OCI-LY3 (cell line): Measurements from ENCODE around the gene TSPEAR.

ENCODE experiments used
- H2AFZ ChIP-seq: fragments of 200-600, 300-600 bp; shearing (Covaris generic); 2 replicates; pipeline ENCODE4 v1.6.0; 2014; ENCODE audit warnings: antibody characterized with exemption, low read depth, low read length
- H3K27ac ChIP-seq: fragments of 200-600, 300-600 bp; sonication (generic); 2 replicates; pipeline ENCODE4 v1.5.1; 2014; ENCODE audit warnings: mild to moderate bottlenecking, low read length, moderate library complexity, mixed read lengths
- H3K27me3 ChIP-seq: fragments of 200-600, 300-600 bp; sonication (generic); 2 replicates; pipeline ENCODE4 v1.6.1; 2014; ENCODE audit warnings: low read depth, low read length, mixed read lengths
- H3K36me3 ChIP-seq: fragments of 200-600, 300-600 bp; sonication (generic); replicated peaks from 2 replicates; pipeline ENCODE3; 2014; ENCODE audit warnings: low read depth, low read length, mixed read lengths
- H3K4me1 ChIP-seq: fragments of 300-600, 200-600 bp; sonication (generic); 2 replicates; pipeline ENCODE4 v1.6.1; 2014; ENCODE audit warnings: low read length, mixed read lengths
- H3K4me2 ChIP-seq: fragments of 200-600, 300-600 bp; sonication (generic); 2 replicates; pipeline ENCODE4 v1.6.1; 2014; ENCODE audit warnings: low read length, mixed read lengths
- H3K4me3 ChIP-seq: fragments of 300-600, 200-600 bp; sonication (generic); 2 replicates; pipeline ENCODE4 v1.5.1; 2014; ENCODE audit warnings: antibody characterized with exemption, mild to moderate bottlenecking, low read length, moderate library complexity
- H3K79me2 ChIP-seq: fragments of 300-600, 200-600 bp; shearing (Covaris generic); 2 replicates; pipeline ENCODE4 v1.6.1; 2014; ENCODE audit warnings: mild to moderate bottlenecking, low read length, mixed read lengths
- H3K9ac ChIP-seq: fragments of 300-600, 200-600 bp; shearing (Covaris generic); 2 replicates; pipeline ENCODE4 v1.6.0; 2014; ENCODE audit warnings: mild to moderate bottlenecking, low read length, moderate library complexity
- H3K9me3 ChIP-seq: fragments of 200-600, 300-600 bp; shearing (Covaris generic); 2 replicates; pipeline ENCODE4 v1.6.1; 2014; ENCODE audit warnings: low read length, mixed read lengths; ENCODE audit not compliant: insufficient read depth
- H4K20me1 ChIP-seq: fragments of 200-600, 300-600 bp; sonication (generic); 2 replicates; pipeline ENCODE4 v1.6.1; 2016; ENCODE audit warnings: low read length, mixed read lengths; ENCODE audit not compliant: insufficient read depth
- CTCF ChIP-seq: fragments of 200-600, 300-600 bp; sonication (generic); IDR thresholded peaks from 2 replicates; pipeline ENCODE4 v1.5.1; 2014; ENCODE audit warnings: antibody characterized with exemption, low read length, low read depth
- EZH2phosphoT487 ChIP-seq: fragments of 200-600 bp; shearing (Covaris generic); IDR thresholded peaks from 2 replicates; pipeline ENCODE4 v1.6.1; 2018; ENCODE audit warnings: antibody characterized with exemption, mixed run types, low read depth

TSPEAR gene

DNA sequence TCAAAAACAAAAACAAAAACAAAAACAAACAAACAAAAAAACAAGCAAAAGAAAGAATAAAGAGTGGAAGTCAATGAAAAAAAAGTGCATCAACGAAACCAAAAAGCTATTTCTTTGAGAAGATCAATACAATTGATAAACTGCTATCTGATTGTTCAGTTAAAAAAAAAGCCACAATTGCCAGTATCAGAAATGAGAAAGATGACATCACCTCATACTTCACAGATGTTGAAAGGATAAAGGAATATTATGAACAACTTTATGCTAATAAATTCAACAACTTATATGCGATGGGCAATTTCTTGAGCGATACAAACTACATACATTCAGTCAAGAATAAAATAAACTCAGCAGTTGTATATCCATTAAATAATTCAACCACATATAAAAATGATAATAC, 258.3 kb downstream of the TSPEAR start:
- H3K27ac ChIP-seq: no peak overlapping the region

DNA sequence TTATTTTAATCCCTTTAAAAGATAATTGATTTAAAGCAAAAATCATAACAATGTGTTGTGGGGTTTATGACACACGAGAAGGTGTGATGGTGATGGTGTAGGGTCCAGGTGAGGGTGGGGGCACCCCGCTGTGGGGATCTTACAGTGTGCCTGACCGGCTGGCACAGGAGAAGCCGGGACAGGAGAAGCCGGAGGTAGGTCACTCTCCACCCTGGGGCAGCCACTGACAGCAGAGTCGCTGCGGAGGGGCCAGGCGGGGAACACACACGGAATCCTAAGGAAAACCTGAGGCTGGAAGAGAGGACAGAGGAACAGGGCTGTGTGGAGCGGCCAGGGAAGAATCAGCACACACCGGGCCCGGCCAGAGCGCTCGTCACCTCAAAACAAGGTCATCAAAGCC, 260.4 kb downstream of the TSPEAR start:
- H3K9ac ChIP-seq: no peak overlapping the region
- no peaks in the 10 kb centered on the region for H3K36me3 ChIP-seq
- no peak overlapping the region for H2AFZ ChIP-seq
- H3K4me3 ChIP-seq: no peak overlapping the region
- TF ChIP-seq EZH2phosphoT487: no peak
- TF ChIP-seq CTCF: no peak
- H3K27me3 ChIP-seq: no peaks in the 10 kb centered on the region; the same call in 1 of the 2 replicates
- H3K79me2 ChIP-seq: no peaks in the 10 kb centered on the region
- H3K27ac ChIP-seq: no peak overlapping the region
- peaks cover 3% of the 10 kb centered on the region; the same call in 1 of the 2 replicates for H3K9me3 ChIP-seq
- H4K20me1 ChIP-seq: no peaks in the 10 kb centered on the region
- no peaks in the 10 kb centered on the region for H3K4me1 ChIP-seq
- H3K4me2 ChIP-seq: no peak overlapping the region

More for the DNA sequence above, 258.3 kb downstream of the TSPEAR start:
- H3K9ac ChIP-seq: no peak overlapping the region
- no peaks in the 10 kb centered on the region for H3K4me1 ChIP-seq
- H4K20me1 ChIP-seq: no peaks in the 10 kb centered on the region
- H3K4me3 ChIP-seq: no peak overlapping the region
- TF ChIP-seq EZH2phosphoT487: no peak
- TF ChIP-seq CTCF: no peak
- no peaks in the 10 kb centered on the region; the same call in 1 of the 2 replicates for H3K27me3 ChIP-seq
- no peaks in the 10 kb centered on the region for H3K79me2 ChIP-seq
- H3K36me3 ChIP-seq: no peaks in the 10 kb centered on the region
- no peak overlapping the region for H2AFZ ChIP-seq
- H3K9me3 ChIP-seq: peaks cover 3% of the 10 kb centered on the region; the same call in 1 of the 2 replicates
- no peak overlapping the region for H3K4me2 ChIP-seq

GRCh38 chr21:44450402-44450801, 261.0 kb downstream of the TSPEAR start:
- Histone ChIP-seq H3K4me3 (no peak overlapping the region), H3K9me3 (peaks cover 3% of the 10 kb centered on the region; the same call in 1 of the 2 replicates), H3K79me2 (no peaks in the 10 kb centered on the region), H3K4me1 (no peaks in the 10 kb centered on the region), H3K27ac (no peak overlapping the region), H4K20me1 (no peaks in the 10 kb centered on the region), H3K36me3 (no peaks in the 10 kb centered on the region), H3K4me2 (no peak overlapping the region), H3K9ac (no peak overlapping the region), H2AFZ (no peak overlapping the region), H3K27me3 (no peaks in the 10 kb centered on the region; the same call in 1 of the 2 replicates)
- TF ChIP-seq CTCF: no peak
- no peak for TF ChIP-seq EZH2phosphoT487

- Histone ChIP-seq H3K79me2 (no peaks in the 10 kb centered on the region), H3K4me1 (peaks cover 2% of the 10 kb centered on the region; the same call in 1 of the 2 replicates), H3K4me3 (no peak overlapping the region), H3K9ac (no peak overlapping the region), H3K4me2 (no peak overlapping the region), H4K20me1 (no peaks in the 10 kb centered on the region), H3K36me3 (no peaks in the 10 kb centered on the region), H2AFZ (no peak overlapping the region), H3K27me3 (no peaks in the 10 kb centered on the region; the same call in 1 of the 2 replicates), H3K27ac (no peak overlapping the region), H3K9me3 (peaks cover 3% of the 10 kb centered on the region; the same call in 1 of the 2 replicates)
- TF ChIP-seq CTCF: no peak
- no peak for TF ChIP-seq EZH2phosphoT487
These were observed 261.7 kb downstream of the TSPEAR start for GRCh38 chr21:44449473-44450363.
